GM19238 (cell line): ENCODE measurements around the gene CNOT3.

Source experiments
- DNase-seq: peaks from one replicate; pipeline ENCODE4 v3.0.0; 2011; ENCODE audit warnings: low spot score; ENCODE audit not compliant: insufficient read length

CNOT3 gene

DNA sequence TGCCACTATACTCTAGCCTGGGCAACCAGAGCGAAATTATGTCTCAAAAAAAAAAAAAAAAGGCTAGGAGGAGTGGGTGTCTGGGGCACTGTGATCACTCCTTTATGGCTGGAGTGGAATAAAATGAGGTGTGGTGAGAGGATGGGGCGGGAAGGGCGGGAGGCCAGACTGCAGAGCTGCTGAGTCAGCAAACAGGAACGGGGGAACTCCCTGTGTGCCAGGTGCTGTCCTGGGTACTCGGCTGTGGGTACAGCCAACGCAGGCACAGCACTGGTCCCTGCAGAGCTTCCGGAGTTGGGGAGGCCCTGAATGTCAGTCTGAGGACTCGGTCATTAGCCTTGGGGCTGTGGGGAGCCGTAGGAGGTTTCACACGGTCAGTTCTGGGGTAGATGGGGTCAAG is 16.3 kb upstream of the CNOT3 start:
- no peak for DNase-seq

DNA sequence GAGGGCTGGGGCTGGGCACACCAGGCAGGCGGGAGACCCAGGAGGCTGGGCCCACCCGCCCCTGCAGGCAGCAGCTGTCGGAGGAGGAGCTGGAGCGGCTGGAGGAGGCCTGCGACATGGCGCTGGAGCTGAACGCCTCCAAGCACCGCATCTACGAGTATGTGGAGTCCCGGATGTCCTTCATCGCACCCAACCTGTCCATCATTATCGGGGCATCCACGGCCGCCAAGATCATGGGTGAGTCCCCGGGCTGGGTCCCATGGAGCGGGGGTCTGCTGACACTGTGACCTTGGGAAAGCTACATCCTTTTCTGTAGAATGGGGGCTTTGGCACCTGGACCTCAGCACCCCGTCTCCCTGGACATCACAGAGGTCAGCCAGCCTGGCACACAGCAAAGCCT is 13.9 kb upstream of the CNOT3 start:
- no peak for DNase-seq

- no peak for DNase-seq
Observed at GRCh38 chr19:54124393-54124792, 13.2 kb upstream of the CNOT3 start.

DNA sequence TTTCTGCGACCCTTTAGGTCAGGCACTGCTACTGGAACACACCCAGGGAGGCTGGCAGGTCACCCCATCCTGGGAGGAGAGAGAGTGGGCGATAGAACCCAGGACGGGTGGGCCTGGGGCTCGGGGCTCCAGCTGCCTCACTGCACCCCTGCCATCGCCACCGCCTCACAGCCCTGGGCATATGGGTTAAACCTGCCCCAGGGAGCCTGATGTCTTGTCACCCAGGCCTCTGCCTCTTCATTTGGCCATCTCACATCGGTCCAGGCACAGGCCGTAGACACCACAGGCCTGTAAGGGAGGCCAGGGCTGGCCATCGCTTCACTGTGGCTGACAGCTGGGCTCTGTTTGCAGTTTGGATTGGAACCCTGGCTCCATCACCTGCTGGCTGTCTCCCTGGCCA is 11.8 kb upstream of the CNOT3 start:
- no peak for DNase-seq

DNA sequence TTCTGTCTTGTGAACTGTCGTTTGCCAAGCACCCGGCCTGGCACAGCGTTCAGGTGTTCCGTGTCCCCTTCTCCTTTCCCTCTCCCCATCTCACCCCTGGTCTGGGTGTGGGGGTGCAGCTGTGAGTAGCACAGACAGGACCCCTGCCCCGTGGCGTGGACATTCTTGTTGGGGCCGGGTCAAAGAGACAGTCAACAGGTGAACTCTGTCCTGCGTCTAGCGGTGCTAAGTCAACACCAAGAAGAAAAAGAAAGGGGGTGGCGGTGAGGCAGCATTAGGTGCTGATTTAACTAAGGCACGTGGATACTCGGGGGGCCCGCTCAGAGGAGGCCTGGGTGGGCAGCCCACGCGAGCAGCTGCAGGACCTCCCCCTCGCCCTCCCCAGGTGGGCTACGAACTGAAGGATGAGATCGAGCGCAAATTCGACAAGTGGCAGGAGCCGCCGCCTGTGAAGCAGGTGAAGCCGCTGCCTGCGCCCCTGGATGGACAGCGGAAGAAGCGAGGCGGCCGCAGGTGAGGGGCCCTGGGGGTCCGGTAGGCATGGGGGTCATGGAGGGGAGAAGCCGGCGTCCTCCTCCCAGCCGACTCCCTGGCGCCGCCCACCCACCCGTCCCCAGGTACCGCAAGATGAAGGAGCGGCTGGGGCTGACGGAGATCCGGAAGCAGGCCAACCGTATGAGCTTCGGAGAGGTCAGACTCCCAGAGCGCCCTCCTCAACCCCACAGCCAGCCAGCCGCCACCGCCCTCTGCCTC is 9.7 kb upstream of the CNOT3 start:
- DNase-seq: no peak

DNA sequence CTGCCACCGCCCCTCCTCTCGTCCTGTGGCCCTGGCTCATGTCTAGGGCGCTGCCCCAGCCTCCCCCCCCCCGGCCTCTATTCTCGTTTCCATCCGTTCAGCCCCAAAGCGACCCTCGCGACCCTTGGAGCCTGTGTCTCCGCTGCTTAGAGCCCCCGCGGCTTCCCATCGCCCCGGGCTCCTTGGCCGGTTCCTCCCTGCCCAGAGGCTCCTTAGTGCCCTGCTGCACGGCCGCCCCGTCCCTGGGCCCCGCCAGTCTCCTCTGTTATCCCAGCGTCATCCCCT is 9.2 kb upstream of the CNOT3 start:
- DNase-seq: no peak

DNA sequence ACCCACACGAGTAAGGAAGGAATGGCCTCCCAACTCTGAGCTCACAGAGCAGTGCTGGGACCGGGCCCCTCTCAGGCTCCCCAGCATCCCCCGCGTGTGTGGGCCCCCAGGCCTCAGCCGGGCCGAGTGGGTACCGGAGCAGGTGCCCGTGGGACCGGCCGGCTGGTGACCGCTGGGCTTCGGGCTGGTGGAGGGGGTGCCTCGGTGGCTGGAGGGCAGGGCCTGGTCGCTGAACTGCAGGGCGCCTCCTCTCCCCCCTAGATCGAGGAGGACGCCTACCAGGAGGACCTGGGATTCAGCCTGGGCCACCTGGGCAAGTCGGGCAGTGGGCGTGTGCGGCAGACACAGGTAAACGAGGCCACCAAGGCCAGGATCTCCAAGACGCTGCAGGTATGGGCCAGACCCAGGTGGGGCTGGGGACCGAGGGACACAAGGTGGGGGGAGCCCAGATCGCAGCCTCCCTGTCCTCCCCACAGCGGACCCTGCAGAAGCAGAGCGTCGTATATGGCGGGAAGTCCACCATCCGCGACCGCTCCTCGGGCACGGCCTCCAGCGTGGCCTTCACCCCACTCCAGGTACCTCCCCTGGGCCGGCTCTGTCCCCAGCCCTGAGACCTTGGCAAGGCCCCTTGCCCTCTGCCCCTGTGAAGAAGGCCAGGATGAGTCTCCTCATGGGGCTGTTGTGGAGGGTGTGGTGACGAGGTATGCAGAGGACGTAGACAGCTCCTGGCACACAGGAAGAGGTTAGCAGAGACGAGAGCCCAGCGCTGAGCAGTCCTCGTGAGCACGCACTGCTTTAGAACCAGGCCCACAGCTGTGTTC is 8.6 kb upstream of the CNOT3 start:
- DNase-seq: no peak

DNA sequence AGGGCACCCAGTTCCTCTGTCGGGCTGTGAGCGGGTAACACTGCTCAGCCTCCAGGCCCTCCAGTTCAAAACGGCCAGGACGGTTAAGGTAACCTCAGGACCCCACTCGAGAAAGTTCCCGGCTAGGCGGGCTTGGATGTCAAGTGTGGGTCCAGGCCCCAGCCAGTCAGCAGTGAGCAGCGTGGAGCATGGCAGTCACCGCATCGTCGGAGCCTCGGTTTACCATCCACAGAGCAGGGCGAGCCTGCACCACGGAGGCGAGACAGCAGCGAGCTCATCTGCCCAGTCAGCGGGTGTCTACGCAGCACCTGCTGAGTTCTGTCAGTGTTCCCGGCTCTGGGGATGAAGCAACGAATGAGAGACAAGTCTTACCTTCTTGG is 8.0 kb upstream of the CNOT3 start:
- no peak for DNase-seq

DNA sequence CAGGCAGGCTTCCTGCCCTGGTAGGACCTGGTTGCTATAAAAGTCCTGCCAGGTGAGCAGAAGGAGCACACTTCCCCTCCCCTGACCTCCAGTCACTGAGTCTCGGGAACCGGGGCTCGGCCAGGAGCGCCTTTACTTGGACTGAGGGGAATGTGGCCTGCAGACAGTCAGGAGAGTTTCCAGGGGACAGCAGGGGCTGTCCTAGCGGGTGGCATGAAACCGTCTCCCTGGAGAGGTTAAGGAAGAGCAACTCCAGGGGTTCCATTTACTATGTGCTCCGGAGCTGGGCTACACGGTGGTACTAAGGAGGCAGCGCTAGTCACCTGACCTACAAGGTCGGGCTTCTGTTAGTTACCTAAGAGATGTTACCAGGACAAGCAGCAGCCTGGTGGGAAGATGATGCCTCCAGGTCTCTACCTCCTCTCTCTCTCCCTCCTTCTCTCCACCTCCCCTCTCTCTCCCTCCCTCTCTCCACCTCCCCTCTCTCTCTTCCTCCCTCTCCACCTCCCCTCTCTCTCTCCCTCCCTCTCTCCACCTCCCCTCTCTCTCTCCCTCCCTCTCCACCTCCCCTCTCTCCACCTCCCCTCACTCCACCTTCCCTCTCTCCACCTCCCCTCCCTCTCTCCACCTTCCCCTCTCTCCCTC is 4.1 kb upstream of the CNOT3 start:
- no peak for DNase-seq

DNA sequence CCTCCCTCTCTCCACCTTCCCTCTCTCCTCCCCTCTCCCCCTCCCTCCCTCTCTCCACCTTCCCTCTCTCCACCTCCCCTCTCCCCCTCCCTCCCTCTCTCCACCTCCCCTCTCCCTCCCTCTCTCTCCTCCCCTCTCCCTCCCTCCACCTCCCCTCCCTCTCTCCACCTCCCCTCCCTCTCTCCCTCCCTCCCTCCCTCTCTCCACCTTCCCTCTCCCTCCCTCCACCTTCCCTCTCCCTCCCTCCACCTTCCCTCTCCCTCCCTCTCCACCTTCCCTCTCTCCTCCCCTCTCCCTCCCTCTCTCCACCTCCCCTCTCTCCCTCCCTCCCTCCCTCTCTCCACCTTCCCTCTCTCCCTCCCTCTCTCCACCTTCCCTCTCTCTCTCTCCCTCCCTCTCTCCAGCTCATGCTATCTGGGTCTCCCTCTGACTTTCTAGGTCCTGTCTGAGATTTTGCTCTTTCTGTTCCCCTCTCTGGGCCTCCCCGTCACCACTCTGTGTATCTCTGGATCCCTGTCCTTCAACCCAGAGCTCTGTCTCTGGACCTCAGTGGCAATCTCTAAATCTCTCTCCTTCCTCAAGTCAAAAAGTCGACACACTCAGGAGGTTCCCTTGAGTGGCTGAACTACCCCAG is 3.5 kb upstream of the CNOT3 start:
- DNase-seq: no peak

- DNase-seq: no peak
Observed at GRCh38 chr19:54136086-54136863, 1.3 kb upstream of the CNOT3 start.

DNA sequence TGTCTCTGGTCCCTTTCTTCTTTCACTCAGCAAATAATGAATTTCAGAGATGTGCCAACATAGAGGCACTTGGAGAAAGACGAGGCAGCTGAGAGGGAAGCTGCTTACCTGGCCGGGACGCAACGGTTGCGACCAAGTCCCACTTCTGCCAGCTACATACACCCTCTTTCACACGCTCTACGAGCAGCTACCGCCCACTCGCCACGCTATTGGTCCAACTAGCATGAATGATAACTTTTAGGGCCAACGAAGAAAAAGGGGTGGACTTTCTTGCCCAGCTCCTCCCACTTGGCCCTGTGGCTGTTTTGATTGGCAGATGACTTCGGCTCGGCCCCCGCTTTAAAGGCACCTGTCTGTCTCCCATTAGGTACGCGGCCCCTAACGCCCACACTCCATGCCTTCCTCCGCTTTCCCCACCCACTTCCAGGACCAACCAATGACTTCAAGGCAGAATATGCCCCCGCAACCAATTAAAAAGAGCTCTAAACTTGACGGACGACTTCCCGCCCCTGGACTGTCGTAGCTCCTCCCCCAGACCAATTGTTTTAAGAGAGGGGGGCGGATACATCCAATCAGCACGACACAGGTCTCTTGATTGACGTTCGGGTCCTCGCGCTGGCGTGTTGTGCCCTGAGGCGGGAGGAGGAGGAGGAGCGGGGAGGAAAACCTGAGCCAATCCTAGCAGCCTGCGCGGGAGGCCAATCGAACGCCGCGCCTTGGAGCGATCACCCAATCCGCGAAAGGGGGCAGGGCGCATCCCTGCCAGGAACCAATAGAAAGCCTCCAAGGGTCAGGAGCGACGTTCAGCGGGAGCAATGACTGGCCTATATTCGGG is 481 bp upstream of the CNOT3 start:
- peak; percentile 99 for DNase-seq

GRCh38 chr19:54138489-54139256 is 1.1 kb downstream of the CNOT3 start:
- no peak for DNase-seq

GRCh38 chr19:54141356-54141755 is 3.8 kb downstream of the CNOT3 start:
- no peak for DNase-seq

DNA sequence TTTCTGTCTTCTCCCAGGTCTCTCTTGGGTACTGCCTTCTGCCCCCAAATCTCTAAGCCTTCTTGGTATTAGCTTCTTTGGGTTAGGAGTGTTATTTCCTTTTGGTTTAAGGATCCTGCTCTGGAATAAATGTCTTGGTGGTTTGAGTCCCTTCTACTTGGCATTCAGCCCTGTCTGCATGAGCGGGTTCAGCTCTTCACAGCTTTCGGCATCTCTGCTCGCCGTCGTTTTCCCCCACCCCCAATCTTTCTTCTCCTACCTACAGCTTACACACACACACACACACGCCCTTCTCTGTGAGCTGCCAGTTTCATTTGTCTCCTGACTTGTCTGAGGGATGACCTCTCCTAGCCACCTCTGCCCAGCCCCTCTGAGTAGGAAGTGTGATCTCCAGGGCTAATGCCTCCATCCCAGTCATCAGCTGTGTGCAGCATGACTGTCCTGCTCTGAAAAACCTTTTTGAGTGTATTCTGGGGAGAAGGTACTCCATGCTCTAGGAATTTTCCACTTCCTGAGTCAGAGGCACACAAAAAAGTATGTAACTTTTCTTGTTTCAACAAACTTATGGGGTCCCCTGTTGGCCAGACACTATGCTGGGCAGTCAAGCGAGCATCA is 4.7 kb downstream of the CNOT3 start:
- no peak for DNase-seq

GRCh38 chr19:54145541-54146158 is 8.1 kb downstream of the CNOT3 start:
- DNase-seq: no peak

GRCh38 chr19:54147676-54148075 is 10.1 kb downstream of the CNOT3 start:
- no peak for DNase-seq

DNA sequence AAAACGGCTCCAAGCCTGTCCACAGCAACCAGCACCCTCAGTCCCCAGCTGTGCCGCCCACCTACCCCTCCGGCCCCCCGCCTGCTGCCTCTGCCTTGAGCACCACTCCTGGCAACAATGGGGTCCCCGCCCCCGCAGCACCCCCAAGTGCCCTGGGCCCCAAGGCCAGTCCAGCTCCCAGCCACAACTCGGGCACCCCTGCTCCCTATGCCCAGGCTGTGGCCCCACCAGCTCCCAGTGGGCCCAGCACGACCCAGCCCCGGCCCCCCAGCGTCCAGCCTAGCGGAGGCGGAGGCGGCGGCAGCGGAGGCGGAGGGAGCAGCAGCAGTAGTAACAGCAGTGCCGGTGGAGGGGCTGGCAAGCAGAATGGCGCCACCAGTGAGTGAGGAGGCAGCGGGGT is 10.6 kb downstream of the CNOT3 start:
- DNase-seq: no peak
